ENCODE measurements around the gene STXBP1.
"Not testable (repeated sequence)": the region's sequence is repeated elsewhere in the genome, so short reads cannot be mapped to it uniquely, and the experiment has no call there.

Gene STXBP1

GRCh38 chr9:127611899-127612790 lies at the start of gene STXBP1:
STXBP1 (plus strand) TSS chr9:127612277; CDS start chr9:127612404, 127 bp downstream.
- peak; percentile 92 for DNase-seq

GRCh38 chr9:127562279-127562796 lies 49.7 kb upstream of the STXBP1 start:
- DNase-seq: no peak

GRCh38 chr9:127562841-127563401 lies 49.2 kb upstream of the STXBP1 start:
- no peak for DNase-seq

- no peak for DNase-seq
Observed at GRCh38 chr9:127563579-127563978, 48.5 kb upstream of the STXBP1 start.

GRCh38 chr9:127565231-127565630 lies 46.8 kb upstream of the STXBP1 start:
- DNase-seq: no peak

GRCh38 chr9:127566351-127567001 lies 45.6 kb upstream of the STXBP1 start:
- no peak for DNase-seq

GRCh38 chr9:127567035-127567729 lies 44.9 kb upstream of the STXBP1 start:
- DNase-seq: peak; percentile 73

GRCh38 chr9:127567730-127568617 lies 44.1 kb upstream of the STXBP1 start:
- DNase-seq: no peak

GRCh38 chr9:127568618-127568970 lies 43.5 kb upstream of the STXBP1 start:
- DNase-seq: no peak

- peak; percentile 93 for DNase-seq
Observed at GRCh38 chr9:127568971-127569885, 42.8 kb upstream of the STXBP1 start.

GRCh38 chr9:127569886-127570401 lies 42.1 kb upstream of the STXBP1 start:
- DNase-seq: no peak

GRCh38 chr9:127570533-127571111 lies 41.5 kb upstream of the STXBP1 start:
- no peak for DNase-seq

- DNase-seq: no peak
Observed at GRCh38 chr9:127571971-127572370, 40.1 kb upstream of the STXBP1 start.

GRCh38 chr9:127572961-127573721 lies 38.9 kb upstream of the STXBP1 start:
- no peak for DNase-seq

GRCh38 chr9:127574072-127574993 lies 37.7 kb upstream of the STXBP1 start:
- DNase-seq: no peak

- no peak for DNase-seq
Observed at GRCh38 chr9:127575875-127576778, 36.0 kb upstream of the STXBP1 start.

GRCh38 chr9:127577194-127577593 lies 34.9 kb upstream of the STXBP1 start:
- DNase-seq: not testable (repeated sequence)
